Measurements from ENCODE around the gene HLA-F.

The HLA-F gene
- total RNA-seq, result 52.5 to 290 (median 78.7) reads per million in 18 experiments

DNA sequence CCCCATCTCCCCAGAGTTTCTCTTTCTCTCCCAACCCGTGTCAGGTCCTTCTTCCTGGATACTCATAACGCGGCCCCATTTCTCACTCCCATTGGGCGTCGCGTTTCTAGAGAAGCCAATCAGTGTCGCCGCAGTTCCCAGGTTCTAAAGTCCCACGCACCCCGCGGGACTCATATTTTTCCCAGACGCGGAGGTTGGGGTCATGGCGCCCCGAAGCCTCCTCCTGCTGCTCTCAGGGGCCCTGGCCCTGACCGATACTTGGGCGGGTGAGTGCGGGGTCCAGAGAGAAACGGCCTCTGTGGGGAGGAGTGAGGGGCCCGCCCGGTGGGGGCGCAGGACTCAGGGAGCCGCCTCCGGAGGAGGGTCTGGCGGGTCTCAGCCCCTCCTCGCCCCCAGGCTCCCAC is at the start of gene HLA-F:
Gene HLA-F (plus strand): TSS at position 173 of the 404 bp plus-strand sequence. CDS start 30 bp downstream, at position 203.
- peak; percentile 92 to 95 for DNase-seq

DNA sequence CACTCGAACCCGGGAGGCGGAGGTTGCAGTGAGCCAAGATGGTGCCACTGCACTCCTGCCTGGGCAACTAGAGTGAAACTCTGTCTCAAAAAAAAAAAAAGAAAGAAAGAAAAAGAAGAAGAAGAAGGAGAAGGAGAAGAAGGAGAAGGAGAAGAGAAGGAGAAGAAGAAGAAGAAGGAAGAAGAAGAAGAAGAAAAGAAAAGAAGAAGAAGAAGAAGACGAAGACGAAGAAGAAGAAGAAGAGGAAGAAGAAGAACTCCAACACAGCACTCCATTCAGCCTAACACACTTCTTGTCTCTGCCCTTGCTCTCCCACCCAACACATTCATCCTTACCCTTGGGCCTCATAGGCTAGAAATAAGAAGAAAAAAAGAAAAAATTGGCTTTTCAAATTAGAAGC is 49.2 kb upstream of the HLA-F start:
- DNase-seq, result no peak

DNA sequence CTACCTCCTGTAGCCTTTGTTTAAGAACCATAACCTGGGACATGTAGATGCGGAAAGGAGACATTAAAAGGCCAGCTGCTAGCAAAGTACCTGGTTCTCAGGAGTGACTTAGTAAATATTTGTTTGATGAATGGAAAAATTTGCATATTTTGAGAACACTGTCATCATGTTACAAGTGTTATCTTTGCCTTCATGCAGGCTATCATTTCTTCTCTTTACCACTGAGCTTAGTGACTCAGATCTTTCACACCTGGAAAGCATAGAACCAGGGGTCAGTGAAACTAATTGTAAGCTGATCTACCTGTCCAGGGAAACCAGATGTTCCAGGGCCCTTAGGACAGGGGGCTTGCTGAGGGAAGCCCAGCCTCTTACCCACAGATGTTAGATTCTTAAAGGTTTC is 47.7 kb upstream of the HLA-F start:
- DNase-seq, result no peak

DNA sequence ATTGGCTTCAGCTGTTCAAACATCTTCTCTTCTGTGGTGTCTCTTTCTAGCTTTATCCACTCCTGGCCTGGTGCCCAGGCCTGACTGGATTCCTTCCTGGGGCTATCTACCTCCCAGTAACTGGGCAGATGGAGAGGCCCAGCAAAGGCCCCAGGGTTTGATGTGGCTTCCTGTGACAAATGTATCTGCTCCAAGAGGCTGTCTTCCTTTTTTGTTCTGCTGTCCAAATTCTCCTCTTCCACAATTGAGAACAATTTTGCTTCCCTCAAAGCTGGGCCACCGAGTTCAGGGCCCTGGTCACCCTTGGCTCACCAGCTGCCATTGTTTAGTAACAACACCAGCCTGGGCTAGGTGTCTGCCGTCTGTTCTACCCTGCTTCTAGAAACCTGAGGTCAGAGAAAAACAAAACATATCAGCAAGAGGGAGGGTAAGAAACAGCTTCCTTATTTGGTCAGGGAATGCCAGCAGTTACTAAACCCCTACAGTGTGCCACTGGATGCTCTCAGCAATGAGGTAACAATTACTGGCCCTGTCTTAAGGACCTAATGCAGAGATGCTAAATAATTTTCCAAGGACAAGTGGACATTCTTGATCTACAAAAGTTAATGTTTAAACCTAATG is 46.1 kb upstream of the HLA-F start:
- peak; percentile 10 to 22 for DNase-seq

DNA sequence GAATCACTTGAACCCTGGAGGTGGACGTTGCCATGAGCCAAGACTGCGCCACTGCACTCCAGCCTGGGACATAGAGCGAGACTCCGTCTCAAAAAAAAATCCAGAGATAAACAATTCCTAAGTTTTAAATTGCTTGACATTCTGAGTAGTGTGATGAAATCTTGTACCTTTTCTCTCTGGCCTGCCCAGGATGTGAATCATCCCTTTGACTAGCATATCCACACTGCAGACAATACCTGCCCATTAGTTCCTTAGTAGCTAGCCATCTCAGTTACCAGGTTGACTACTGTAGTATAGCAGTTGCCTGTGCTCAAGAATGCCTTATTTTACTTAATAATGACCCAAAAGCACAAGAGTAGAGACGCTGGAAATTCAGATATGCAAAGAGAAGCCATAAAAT is 45.1 kb upstream of the HLA-F start:
- no peak for DNase-seq

DNA sequence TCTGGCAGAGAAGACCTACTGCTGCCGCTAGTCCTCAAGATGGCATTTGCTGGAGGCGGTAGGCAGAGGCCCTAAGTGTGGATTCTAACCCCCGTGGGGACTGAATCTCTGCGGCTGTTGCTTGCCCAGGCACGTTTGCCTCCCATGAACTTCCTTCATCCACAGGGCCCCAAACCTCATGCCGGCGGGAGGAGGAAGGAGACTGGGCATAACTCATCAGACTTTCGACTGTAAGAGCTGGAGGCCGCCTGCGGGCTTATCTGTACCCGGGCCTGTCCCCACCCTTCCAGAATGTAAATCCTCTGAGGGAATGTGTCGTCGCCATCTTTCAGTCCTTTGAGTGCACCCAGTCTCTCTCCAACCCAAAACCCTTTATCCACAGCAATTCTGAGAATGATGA is 43.3 kb upstream of the HLA-F start:
- DNase-seq, result no peak

DNA sequence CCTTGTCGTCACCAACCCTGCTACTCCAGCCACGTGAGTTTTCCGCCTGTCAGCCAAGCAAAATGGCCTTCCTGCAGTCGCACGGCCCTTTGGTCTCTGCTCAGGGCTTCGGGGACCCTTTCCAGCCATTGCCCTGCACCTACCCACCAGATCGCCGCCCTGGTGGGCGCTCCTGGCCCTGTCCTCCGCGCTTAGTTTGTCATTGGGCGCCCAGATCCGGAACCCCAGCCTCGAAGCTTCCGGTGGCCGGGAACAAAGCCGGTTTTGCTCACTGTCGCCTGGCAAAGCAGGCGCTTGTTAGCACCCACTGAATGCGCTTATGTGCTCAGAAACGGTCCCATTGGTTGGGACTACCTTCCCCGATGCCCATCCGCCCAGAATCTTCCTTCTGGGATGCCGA is 42.8 kb upstream of the HLA-F start:
- no peak for DNase-seq

DNA sequence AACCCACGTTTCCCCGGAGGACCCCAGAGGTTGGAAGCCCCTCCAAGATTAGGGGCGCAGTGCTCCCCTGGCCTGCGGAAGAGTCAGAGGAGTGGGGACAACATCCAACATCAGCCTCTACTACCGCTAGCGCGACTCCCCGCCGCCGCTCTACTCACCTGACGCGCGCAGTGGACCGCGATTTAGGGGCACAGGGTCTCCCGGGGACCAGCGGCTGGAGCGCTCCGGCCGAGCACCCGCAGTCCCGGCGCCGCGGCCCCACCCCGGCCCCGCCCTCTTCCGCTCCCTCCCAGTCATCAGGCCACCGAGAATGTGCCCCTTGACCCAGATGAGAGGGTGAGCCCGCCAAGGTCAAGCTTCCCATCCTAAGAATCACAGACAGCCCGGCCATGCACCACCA is 42.3 kb upstream of the HLA-F start, which contains the start of gene ZFP57:
Gene ZFP57 (minus strand): TSS at position 249 of the 400 bp plus-strand sequence. CDS start 4,149 bp downstream, outside the sequence.
- DNase-seq, result no peak

DNA sequence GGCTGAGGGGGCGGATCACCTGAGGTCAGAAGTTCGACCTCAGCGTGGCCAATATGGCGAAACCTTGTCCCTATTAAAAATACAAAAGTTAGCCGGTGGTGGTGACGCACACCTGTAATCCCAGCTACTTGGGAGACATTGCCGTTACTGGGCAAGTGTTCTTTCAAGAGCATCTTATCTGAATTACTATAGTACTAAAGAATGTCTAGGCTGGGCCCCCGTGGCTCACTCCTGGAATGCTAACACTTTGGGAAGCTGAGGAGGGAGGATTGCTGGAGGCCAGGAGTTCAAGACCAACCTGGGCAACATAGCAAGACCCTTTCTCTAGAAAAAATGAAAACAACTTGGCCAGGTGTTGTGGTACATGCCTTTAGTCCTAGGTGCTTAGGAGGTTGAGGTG is 41.4 kb upstream of the HLA-F start:
- DNase-seq, result no peak

DNA sequence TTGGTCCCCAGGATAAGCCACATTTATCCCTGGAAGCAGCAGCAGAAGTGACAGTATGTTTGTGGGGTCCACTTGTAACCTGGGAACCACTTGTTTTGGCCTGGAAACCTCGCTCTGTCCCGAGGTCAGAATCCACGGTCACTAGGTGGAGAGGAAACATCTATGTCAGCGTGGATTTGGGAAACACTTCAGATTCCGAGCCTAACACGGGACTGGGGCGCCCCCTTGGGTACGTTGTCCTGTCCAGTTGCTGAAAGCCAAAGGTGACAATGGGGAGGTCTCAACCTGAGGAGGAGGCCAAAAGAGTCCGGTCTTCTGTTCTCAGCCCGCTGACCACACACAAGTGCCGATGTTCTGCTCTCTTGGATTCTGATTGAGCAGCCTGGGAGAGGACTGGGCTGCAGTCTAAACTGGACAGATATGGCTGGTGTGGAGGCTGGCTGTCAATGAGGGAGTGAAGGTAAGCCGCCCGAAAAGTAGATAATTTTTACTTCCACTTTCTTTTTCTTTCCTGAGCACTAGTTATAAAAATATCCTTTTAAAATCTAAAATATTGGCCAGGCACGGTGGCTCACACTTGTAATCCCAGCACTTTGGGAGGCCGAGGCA is 37.4 kb upstream of the HLA-F start:
- no peak for DNase-seq

DNA sequence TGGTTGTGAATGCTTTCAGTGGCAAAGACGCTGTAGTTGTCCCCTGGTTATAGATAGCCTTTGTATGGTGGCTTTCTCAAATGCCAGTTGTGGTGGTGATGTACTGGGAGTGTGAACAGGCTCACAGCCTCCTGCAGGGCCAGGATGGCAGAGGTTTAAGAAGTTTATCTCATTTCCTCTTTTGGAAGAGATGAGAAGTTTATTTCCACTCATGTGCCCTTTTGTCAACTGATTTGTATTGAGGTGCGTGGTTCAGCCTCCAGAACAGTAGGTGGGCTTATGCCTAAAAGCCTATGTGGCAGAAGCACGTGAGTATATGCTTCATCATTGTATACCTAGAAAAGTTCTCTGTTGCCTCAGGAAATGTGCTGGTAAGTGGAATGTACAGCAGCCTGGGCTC is 28.6 kb upstream of the HLA-F start:
- peak; percentile 7 to 13 for DNase-seq

DNA sequence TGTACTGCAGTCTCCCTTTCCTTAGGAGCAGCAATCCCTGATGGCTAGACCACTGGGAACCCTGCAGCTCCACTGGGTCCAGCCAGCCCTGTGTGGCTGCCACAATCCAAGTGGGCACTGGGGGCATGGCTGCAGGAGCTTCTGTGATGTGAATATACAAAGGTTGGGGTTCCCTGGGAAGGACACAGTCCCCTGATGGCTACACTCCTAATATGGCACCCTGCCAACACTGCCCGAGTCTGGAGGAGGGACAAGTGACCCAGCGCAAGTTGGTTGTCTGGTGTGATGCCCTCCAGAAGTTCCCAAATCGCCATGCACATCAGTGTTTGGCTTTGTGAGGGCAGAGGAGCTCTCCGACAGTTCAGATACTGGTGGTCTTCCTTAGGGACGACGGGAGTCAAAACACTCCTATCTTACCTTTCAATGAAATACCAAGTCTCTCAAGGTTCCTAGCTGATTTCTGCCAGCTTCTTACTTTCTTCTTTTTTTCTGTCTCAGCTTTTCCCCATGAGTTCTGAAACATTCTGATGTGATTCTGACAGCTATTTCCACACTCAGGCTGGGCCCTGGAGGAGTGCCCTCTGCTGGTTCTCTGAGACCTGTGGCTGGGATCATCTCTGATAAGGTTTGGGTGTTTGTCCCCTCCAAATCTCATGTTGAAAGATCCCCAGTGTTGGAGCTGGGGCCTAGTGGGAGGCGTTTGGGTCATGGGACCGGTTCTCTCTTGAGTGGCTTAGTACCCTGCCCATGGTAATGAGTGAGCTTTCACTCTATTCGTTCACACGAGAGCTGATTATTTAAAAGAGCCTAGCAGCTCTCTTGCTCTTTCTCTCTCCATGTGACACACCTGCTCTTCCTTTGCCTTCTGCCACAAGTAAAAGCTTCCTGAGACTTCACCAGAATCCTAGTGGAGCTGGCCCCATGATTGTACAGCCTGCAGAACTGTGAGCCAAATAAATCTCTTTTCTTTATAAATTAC is 26.8 kb upstream of the HLA-F start:
- peak; percentile 47 to 52 for DNase-seq

DNA sequence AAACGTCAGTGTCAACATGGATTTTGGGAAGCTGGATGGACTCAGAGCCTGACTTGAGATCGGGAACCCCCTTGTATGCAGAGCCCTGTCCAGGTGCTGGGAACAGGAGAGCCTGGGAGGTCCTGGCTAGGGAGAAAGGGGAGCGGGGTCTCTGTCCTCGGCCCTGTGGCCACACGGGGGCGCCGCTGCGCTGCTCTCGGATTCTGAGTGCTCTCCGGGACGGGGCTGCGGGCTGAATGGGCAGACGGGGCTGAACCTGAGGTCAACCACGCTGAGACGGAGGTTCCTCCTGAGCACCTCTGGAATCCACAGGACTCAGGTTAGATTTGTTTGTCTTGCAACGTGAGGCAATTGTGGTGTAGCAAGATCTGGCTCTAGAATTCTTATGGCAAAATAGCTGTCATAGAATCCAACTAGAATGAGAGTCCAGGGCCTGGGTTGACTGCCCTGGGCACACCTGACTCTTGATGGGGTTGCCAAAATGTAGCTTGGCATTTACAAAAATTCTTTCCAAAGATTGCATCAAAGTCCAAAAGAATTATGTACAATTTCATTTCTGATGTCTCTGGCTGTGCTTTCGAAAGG is 20.6 kb upstream of the HLA-F start:
- DNase-seq, result peak; percentile 21 to 65

DNA sequence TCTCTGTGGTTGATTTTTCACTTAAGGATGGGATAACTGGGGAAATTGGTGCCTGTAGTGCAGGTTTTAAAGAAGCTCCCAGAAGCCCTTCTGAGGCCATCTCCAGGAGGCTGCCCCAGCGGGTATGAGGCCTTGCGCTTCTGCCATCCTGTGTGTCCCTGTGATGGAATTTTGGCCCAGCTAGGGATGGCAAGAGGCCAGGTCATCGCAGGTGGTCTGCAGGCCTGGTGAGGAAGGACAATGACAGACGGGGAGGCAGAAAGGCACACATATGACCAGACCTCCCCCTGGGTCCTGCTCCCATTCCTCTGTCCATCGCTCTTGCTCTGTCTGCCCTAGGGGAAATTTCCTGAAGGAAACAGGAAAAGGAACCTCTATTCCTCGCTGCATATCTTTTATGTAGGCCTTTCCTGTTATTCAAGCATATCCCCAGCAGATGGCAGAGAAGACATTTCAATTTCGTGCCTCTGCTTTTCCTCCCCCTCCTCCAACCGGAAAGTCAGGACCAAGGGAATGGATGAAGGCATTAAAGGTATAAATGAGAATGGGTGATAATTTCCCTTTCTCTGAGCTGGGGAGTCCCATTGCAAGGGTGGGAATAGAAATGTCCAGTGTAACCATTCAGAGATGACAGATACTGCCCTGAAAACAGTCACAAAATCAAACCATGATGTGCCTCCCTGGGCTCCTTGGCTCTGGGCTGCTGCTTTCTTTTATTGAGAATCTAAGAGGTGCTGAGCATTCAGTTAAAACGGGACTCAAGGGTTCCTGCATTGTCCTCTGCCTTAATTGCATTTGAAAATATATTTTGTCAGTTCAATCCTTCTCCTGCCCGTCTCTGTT is 17.6 kb upstream of the HLA-F start:
- peak; percentile 30 to 37 for DNase-seq

DNA sequence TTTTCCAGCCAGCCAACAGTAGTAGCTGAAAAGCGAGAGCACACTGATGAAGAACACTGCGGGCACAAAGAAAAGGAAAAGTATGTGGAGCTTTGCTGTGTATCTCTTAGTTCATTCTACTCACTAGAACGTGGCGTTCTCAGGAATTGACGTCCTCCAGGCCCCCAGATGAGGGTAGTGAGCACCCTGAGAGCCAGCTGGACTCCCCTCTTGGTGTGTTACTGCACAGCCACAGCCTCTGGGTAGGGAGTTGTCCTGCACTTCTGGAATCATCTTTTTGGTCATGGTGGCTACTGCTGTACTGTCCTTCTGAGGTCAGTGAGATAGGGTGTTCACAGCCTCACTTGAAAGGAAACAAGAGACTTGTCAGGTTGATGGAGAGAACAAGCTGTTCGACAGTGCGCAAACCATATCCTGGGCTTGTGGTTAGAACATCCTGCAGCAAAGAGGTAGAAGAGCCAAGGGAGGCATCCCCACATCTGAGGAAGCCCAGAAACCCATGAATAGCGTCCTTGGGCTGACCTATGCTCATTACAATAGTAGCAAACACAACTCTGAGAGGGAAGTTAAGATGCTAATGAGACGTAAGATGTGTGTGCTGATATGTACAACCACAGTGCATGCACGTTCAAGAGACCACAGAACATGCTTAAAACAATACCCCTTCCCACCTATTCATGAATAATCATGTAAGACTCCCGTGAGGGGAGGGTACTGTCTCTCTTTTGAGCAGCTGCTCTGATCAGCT is 14.6 kb upstream of the HLA-F start:
- DNase-seq, result no peak

DNA sequence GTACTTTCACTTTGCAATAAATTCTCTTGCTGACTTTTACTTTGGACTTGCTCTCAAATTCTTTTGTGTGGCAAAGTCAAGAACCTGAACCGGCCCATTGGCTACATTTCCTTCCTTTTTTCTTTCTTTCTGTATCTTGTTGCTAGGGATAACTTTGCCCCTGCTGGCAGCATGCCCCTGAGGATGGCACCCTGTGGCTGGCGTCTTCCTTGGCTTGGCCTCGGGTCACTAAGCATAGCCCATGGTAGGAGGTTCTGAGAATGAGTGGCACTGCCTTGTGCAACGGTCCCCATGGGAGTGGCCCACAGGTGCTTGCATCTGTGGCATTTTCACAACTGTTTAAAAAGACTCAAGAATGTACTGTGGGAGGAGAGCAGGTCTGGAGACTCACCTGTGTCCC is 14.0 kb upstream of the HLA-F start:
- no peak for DNase-seq

DNA sequence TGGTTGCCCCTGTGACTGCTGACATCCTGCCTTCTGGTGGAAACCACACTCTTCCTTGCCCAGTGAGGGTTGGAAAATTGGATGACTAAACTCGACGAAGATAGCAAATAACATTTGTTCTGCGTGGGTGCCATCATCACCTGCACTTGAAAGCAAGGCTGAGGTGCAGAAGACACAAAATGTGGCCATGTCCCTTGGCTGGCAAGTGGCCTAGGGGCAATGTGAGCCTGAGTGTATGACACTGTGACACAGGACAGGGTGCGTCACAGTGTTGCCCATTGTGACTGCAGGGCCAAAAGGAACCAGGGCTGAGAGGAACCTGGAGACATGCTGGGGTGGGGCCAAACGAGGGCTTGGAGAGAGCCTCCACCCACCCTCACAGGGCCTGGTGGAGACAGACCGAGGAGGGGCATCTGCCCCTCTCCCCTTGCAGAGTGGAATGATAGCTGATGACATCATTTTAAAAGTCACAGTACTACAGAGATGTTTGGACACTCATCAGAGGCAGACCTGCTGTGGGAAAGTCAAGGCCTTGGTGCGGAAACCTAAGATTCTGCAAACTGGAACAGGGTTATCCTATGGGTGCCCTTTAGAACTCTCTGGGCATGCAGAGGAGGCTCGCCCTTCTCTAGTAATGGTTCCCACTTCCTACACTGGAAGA is 12.8 kb upstream of the HLA-F start:
- DNase-seq, result no peak

DNA sequence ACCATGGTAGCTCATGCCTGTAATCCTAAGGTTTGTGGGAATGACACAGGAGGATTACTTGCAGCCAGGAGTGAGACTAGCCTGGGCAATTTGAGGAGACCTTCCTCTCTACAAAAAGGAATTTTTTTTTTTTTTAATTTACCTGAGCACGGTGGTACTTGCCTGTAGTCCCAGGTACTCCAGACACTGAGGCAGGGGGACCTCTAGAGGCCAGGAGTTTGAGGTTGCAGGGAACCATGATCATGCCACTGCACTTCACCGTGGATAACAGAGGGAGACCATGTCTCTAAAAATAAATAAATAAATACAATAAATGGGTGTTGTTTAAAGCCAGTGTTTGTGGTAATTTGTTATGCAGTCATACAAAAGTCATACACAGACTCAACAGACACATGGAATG is 2.4 kb upstream of the HLA-F start:
- DNase-seq, result no peak

DNA sequence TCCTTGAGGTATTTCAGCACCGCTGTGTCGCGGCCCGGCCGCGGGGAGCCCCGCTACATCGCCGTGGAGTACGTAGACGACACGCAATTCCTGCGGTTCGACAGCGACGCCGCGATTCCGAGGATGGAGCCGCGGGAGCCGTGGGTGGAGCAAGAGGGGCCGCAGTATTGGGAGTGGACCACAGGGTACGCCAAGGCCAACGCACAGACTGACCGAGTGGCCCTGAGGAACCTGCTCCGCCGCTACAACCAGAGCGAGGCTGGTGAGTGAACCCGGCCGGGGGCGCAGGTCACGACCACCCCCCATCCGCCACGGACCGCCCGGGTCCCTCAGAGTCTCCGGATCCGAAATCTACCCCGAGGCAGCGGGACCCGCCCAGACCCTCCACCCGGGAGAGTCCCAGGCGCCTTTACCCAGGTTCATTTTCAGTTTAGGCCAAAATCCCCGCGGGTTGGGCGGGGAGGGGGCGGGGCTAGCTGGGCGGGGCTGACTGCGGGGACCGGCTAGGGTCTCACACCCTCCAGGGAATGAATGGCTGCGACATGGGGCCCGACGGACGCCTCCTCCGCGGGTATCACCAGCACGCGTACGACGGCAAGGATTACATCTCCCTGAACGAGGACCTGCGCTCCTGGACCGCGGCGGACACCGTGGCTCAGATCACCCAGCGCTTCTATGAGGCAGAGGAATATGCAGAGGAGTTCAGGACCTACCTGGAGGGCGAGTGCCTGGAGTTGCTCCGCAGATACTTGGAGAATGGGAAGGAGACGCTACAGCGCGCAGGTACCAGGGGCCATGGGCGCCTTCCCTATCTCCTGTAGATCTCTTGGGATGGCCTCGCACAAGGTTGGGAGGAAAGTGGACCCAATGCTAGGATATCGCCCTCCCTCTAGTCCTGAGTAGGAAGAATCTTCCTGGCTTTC is 693 bp downstream of the HLA-F start:
- DNase-seq, result peak in 1 of 2 donors; percentile 14
